Spinal cord (tissue), 10 donors: ENCODE measurements around the gene TLN1. TPM values are rescaled to one million over a fixed set of nuclear protein-coding genes. Genes with fewer than 3 reads are reported as not detected.
A peak's percentile ranks its signal among the peaks of the same experiment; 100 is the strongest.

Experiments used
- DNase-seq, 6 donors: peaks; one replicate each; pipeline versions ENCODE4 v3.0.0 to v3.0.0-alpha.2; 2013 to 2015; ENCODE audit warnings: low spot score in 6 of 6, low read depth in 4 of 6
- H3K27ac ChIP-seq: one replicate; pipeline ENCODE4 v1.5.1; 2013; ENCODE audit warnings: low read depth, low read length, control low read depth
- H3K27me3 ChIP-seq: one replicate; pipeline ENCODE4 v1.6.1; 2013; ENCODE audit warnings: low read length; ENCODE audit not compliant: control insufficient read depth, insufficient read depth
- H3K36me3 ChIP-seq: one replicate; pipeline ENCODE4 v1.6.1; 2013; ENCODE audit warnings: low read length; ENCODE audit not compliant: control insufficient read depth, insufficient read depth
- H3K4me1 ChIP-seq: one replicate; pipeline ENCODE4 v1.6.1; 2013; ENCODE audit warnings: low read length; ENCODE audit not compliant: control insufficient read depth, insufficient read depth
- H3K4me3 ChIP-seq: one replicate; pipeline ENCODE4 v1.5.1; 2013; ENCODE audit warnings: low read depth, low read length, control low read depth
- H3K9me3 ChIP-seq: one replicate; pipeline ENCODE4 v1.6.1; 2013; ENCODE audit warnings: low read length; ENCODE audit not compliant: control insufficient read depth, insufficient read depth
- WGBS: methylation state at CpG from one replicate; pipeline ENCODE4 v1.1.5; 2013; ENCODE audit warnings: missing lambda C conversion rate; ENCODE audit not compliant: insufficient coverage; 5-methylcytosine and 5-hydroxymethylcytosine counted together
- polyA plus RNA-seq, 2 donors: library from polyadenylated mRNA; unstranded; fragments of 120-200 nt; gene quantifications; one replicate each; pipeline ENCODE4 v1.2.1, GENCODE V29; 2013; ENCODE audit not compliant: insufficient read length in 2 of 2
- total RNA-seq, 2 donors: library from RNA; depleted of rRNA in 1 of 2; stranded (reverse); fragments of 120-200 nt in 1 of 2; fragments of >200 nt in 1 of 2; gene quantifications; one replicate each; pipeline versions ENCODE4 v1.2.3 to v1.2.4, GENCODE V29; 2013 to 2014
- donor health status: healthy.

The TLN1 gene
- total and polyA plus RNA-seq, 4 donors, result 73.7 to 135 (median 83.0) TPM

DNA sequence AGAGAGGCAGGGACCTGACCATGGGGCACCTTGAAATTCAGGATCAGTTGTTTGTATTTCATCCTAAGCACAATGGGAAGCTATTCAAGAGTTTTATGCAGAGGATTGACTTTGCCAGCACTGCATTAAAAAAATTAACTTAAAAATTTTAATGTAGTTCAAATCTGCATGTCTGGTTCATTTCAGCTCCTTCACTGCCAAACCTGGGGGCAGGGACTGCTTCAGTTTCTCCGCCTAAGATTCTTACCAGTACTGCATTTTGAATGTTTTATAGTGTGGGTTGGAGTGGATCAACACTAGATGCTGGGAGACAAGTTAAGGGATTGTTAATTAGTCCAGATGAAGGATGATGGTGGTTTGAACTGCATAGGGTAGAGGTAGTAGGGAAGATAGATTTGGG is 37.8 kb upstream of the TLN1 start:
- Histone ChIP-seq H3K4me1 (no peaks in the 10 kb centered on the region), H3K27me3 (no peaks in the 10 kb centered on the region), H3K36me3 (peaks cover 2% of the 10 kb centered on the region), H3K27ac (no peak overlapping the region), H3K4me3 (no peak overlapping the region), H3K9me3 (no peaks in the 10 kb centered on the region)
- DNase-seq, result no peak
- 80% methylated on average over 1 of the region's 1 CpG for WGBS

DNA sequence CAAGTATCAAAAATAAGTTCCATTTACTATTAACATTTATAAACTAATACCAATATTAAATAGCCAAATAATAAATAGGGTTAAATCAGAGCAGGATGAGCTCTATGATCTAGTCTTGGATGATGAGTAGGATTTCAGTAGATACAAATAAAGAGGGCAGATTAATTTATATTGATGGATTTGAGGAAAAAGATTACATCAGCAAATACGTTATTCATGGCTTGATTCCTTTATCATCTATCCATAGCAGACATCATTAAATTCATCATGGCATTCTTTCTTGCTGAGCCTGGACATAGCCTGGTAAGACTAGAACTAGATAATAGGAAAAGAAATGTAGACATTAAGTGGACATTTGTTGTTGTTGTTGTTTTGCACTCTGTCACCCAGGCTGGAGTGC is 35.5 kb upstream of the TLN1 start:
- Histone ChIP-seq H3K27ac (no peak overlapping the region), H3K4me1 (no peaks in the 10 kb centered on the region), H3K4me3 (no peak overlapping the region), H3K27me3 (no peaks in the 10 kb centered on the region), H3K36me3 (peaks cover 2% of the 10 kb centered on the region), H3K9me3 (no peaks in the 10 kb centered on the region)
- no CpG with 5 or more reads among the region's 1 CpG for WGBS
- no peak for DNase-seq

DNA sequence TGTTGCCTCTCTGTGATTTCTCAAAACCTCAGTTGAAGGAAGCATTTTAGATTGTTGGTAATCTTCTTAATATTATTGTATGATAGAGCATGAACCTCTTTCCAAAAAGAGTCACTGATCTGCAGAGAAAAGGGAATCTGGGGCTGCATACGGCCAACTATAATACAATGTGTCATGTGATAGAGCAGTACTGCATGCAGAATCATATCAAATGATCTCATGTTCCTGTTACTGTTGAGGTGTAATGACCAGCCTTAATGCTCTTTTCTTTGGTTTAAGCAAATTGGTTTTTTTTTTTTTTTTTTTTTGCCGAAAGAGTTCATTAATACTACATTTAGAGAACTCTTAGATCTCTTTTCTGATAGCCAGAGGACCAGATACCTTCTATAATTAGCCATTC is 35.0 kb upstream of the TLN1 start:
- DNase-seq, result no peak
- Histone ChIP-seq H3K27ac (no peak overlapping the region), H3K4me1 (no peaks in the 10 kb centered on the region), H3K27me3 (no peaks in the 10 kb centered on the region), H3K9me3 (no peaks in the 10 kb centered on the region), H3K4me3 (no peak overlapping the region), H3K36me3 (peaks cover 2% of the 10 kb centered on the region)
- no CpG with 5 or more reads among the region's 2 CpGs for WGBS

DNA sequence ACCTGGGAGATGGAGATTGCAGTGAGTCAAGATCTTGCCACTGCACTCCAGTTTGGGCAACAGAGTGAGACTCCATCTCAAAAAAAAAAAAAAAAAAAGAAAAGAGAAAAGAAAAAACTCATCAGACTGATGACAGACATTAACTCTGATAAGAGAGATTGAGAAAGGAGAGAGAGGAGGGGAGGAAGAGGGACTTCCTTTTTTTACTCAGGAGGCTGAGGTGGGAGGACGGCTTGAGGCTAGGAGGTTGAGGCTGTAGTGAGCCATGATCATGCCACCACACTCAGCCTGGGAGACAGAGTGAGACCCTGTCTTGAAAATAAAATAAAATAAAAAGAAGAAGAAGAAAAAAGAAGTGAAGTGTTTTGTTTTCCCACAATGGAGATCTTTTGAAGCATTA is 31.8 kb upstream of the TLN1 start:
- H3K4me1 ChIP-seq, result no peaks in the 10 kb centered on the region
- no peaks in the 10 kb centered on the region for H3K36me3 ChIP-seq
- H3K4me3 ChIP-seq, result no peak overlapping the region
- no peak for DNase-seq
- H3K27me3 ChIP-seq, result no peaks in the 10 kb centered on the region
- WGBS, result no CpG with 5 or more reads among the region's 1 CpG
- no peaks in the 10 kb centered on the region for H3K9me3 ChIP-seq
- H3K27ac ChIP-seq, result no peak overlapping the region

DNA sequence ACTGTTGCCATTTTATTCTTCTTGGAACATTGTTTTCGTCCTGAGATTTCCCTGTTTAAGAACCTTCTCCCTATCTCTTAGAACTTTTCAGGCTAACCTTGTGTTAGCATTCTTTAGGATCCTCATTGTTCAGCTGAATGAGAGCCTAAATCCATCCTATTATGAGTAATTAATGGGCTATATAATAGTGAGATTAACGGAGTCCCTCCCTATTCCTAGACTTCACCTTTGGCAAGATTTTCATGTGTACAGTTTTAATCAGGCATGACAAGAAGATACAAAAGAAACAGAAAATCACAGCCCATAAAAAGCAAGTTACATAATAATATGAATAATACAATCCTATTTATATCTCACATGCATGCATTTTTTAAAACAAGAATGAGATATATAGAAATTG is 31.2 kb upstream of the TLN1 start:
- H3K27ac ChIP-seq, result no peak overlapping the region
- H3K9me3 ChIP-seq, result no peaks in the 10 kb centered on the region
- H3K27me3 ChIP-seq, result no peaks in the 10 kb centered on the region
- no CpG with 5 or more reads among the region's 2 CpGs for WGBS
- DNase-seq, result no peak
- no peaks in the 10 kb centered on the region for H3K36me3 ChIP-seq
- H3K4me1 ChIP-seq, result no peaks in the 10 kb centered on the region
- H3K4me3 ChIP-seq, result no peak overlapping the region

DNA sequence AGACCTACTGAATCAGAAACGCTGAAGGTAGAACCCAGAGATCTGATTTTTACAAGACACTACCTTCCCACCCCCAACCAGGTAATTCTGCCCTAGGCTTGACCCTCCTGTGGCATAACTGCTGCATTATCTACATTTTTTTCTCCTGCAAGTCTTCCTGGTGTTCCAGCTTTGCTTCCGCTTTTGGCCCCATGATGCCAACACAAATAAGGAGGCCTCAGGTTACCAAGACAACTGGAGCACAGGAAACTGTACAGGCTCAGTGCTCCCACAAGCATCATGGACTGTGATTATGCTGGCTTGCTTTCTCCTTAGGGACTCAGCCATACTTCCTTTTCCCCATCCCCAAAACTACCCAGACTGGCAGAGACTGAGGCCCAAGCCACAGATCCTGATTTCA is 28.7 kb upstream of the TLN1 start:
- WGBS, result 78% methylated on average over 2 of the region's 2 CpGs
- H3K4me3 ChIP-seq, result no peak overlapping the region

DNA sequence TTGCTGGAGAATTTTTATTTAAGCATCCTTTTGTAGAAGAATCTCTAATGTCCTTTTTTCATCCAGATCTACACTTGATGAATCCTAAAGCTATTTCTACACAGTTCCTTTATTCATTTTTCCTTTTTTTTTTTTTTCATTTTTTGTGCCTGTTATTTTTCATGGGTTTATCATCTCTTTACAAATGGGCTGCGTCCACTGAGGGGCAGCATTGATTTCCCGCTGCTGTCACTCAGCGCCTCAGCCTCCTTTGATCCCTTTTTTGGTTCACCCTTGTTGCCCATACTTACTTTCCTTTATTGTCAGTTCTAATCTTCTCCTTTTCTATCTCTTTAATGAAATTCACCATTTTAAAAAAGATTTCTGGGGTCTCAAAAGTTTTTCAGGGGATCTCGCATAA is 27.8 kb upstream of the TLN1 start:
- no peaks in the 10 kb centered on the region for H3K9me3 ChIP-seq
- WGBS, result 93% methylated on average over 4 of the region's 4 CpGs
- no peak overlapping the region for H3K27ac ChIP-seq
- peaks cover 11% of the 10 kb centered on the region for H3K4me1 ChIP-seq
- peaks cover 5% of the 10 kb centered on the region for H3K36me3 ChIP-seq
- DNase-seq, result no peak
- no peak overlapping the region for H3K4me3 ChIP-seq
- H3K27me3 ChIP-seq, result no peaks in the 10 kb centered on the region

More for the DNA sequence above, 28.7 kb upstream of the TLN1 start:
- H3K36me3 ChIP-seq, result peaks cover 3% of the 10 kb centered on the region
- H3K4me1 ChIP-seq, result peaks cover 11% of the 10 kb centered on the region
- H3K9me3 ChIP-seq, result no peaks in the 10 kb centered on the region
- no peaks in the 10 kb centered on the region for H3K27me3 ChIP-seq
- H3K27ac ChIP-seq, result peak overlapping the region; percentile 47
- DNase-seq, result peak in 2 of 6 donors; percentile 49 to 60

DNA sequence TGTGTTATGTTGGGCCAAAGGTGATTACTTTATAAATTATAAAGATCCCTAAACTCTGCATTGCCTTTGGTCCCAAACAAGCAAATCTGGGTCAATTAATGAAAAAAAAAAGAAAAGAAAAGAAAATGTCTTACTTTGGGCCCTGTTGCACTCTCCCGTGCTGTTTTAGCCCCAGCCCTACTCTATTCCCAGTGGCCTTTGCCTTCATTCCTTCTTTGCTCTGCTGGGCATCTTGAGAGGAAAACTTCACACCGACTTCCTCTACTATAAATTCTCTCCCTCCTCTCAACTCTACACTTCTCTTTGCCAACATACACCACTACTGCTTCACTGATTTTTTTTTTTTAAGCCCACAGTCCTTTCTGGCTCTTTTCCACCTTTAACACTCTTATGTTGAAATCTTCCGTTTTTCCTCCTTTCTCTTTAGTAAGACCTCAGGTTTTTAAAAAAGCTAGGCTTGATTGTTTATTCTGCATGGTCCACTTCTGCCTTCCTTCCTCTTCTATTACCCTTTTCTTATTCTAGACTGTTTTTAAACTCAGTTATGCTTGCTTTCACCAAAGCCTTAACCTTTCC is 26.6 kb upstream of the TLN1 start:
- H3K36me3 ChIP-seq, result peaks cover 16% of the 10 kb centered on the region
- WGBS, result 45% methylated on average over 2 of the region's 3 CpGs
- no peaks in the 10 kb centered on the region for H3K9me3 ChIP-seq
- H3K27ac ChIP-seq, result peak overlapping the region; percentile 92
- H3K27me3 ChIP-seq, result no peaks in the 10 kb centered on the region
- DNase-seq, result no peak
- H3K4me1 ChIP-seq, result peaks cover 11% of the 10 kb centered on the region
- no peak overlapping the region for H3K4me3 ChIP-seq

DNA sequence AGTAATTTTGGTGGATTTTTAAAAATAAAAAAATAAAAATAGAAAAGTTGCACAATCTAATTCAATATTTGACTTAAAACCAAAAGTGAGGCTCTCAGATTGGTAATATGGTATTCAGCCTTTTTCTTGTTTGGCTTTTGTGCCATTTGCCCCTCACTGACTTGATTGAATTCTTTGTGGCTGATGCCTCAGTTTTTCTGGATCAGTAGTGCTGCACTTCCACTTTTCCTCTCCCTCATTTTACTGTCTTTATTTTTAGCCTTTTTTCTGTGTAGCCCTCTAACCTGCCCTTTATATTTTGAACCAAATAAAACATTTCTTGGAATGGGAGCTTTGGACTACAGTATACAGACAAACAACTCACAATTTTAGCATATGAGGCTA is 25.9 kb upstream of the TLN1 start:
- DNase-seq, result no peak
- H3K27ac ChIP-seq, result peak overlapping the region; percentile 92
- H3K4me3 ChIP-seq, result peak overlapping the region; percentile 79

DNA sequence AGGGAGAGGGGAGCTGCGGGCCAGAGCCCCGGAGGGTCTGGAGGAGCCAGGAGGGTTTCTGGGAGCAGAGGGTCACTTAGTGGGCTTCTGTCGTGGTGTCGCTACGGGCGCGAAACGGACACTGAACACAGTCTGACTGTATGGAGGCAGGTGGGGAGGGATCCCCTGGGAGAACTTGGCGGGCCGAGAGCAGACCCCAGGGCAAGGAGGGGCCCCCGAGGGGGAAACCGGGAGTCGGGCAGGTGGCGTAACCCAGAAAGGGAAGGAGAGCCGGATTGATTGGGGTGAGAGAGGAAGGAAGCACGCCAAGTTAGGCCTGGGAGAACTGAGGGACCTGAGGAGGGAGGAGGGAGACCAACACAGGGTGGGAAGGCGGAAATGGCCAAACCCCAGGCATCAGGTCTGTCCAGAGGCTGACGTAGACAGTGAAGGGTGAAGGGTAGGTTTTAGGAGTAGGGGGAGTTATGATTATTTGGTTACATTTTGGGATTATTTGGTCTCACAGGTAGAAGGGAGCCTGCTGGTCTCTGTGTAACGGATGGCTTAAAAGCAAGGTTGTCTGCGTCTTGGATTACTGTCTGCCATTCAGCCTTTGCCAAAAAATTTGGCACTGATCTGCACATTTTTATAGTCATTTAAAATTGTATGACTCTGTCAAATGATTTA is 25.4 kb upstream of the TLN1 start:
- peak in 2 of 6 donors; percentile 66 to 76 for DNase-seq
- H3K27me3 ChIP-seq, result no peaks in the 10 kb centered on the region
- H3K4me3 ChIP-seq, result peak overlapping the region; percentile 79
- H3K4me1 ChIP-seq, result peaks cover 11% of the 10 kb centered on the region
- no peaks in the 10 kb centered on the region for H3K9me3 ChIP-seq
- H3K27ac ChIP-seq, result peak overlapping the region; percentile 92
- peaks cover 28% of the 10 kb centered on the region for H3K36me3 ChIP-seq
- under 1% methylated on average over 18 of the region's 20 CpGs for WGBS

More for the DNA sequence above, 25.9 kb upstream of the TLN1 start:
- Histone ChIP-seq H3K27me3 (no peaks in the 10 kb centered on the region), H3K9me3 (no peaks in the 10 kb centered on the region), H3K36me3 (peaks cover 23% of the 10 kb centered on the region), H3K4me1 (peaks cover 11% of the 10 kb centered on the region)
